ENCODE results near the gene CD93.

GRCh38 chr20:23118144-23118543 lies 32.0 kb upstream of the CD93 start:
- no peak for TF ChIP-seq POLR2A (IDR thresholded peaks at IDR 0.05)
- no peak for TF ChIP-seq CTCF (IDR thresholded peaks at IDR 0.05 in 4 of 5, conservative IDR thresholded peaks at IDR 0.05 in 1 of 5)
